ENCODE results near the gene CEP44.
"Not testable (repeated sequence)": the region's sequence is repeated elsewhere in the genome, so short reads cannot be mapped to it uniquely, and the experiment has no call there.

The CEP44 gene

GRCh38 chr4:174279433-174280155 is 4.1 kb upstream of the CEP44 start:
- no peak for DNase-seq

- DNase-seq = no peak
Measured at GRCh38 chr4:174281182-174281737, 2.5 kb upstream of the CEP44 start.

- DNase-seq = no peak
Measured at GRCh38 chr4:174281901-174282300, 1.8 kb upstream of the CEP44 start.

- DNase-seq = peak; percentile 6
Measured at GRCh38 chr4:174282836-174283506, 740 bp upstream of the CEP44 start.

DNA sequence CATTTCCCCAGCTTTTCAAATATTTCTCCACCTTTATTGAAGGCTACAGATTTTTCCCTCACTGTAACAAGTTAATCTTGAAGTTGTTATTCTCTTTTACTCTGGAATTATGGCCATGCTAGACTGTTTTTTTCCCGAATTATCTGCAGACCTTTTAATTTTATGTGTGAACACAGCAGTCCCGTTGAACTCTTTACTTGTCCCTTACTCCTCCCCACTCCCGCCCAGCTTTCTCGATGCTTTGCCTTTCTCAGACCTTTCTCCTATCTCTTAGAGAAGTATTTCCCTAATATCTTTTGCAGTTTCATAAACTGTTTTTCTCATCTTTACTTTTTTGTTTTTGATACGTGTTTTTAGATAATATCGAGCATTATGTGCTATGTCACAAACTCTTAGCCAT is 776 bp downstream of the CEP44 start:
- no peak for DNase-seq

DNA sequence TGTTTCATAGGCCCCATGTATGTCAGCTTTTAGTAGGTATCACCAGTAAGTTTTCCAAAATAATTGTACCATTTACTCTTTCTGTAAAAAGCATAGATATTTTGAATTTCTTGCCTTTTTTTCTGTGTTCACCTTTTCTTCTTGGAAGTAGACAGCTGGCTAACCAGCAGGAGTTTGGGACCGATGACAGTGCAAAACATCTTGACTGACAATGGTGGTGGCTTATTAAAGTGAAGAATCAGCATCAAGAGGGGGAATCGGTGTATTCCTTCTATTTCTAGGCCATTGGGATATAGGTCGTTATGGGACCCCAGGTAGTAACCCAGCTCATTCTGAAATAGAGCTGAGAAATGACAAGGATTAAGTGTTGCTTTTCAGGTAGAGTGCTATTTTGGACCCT is 3.2 kb downstream of the CEP44 start:
- DNase-seq = no peak

GRCh38 chr4:174292473-174292872 is 8.8 kb downstream of the CEP44 start:
- DNase-seq = no peak

DNA sequence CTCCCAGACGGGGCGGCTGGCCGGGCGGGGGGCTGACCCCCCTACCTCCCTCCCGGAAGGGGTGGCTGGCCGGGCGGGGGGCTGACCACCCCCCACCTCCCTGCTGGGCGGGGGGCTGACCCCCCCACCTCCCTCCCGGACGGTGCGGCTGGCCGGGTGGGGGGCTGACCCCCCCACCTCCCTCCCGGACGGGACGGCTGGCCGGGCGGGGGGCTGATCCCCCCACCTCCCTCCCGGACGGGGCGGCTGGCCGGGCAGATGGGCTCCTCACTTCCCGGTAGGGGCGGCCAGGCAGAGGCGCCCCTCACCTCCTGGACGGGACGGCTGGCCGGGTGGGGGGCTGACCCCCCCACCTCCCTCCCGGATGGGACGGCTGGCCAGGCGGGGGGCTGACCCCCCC is 10.9 kb downstream of the CEP44 start:
- DNase-seq = not testable (repeated sequence)

DNA sequence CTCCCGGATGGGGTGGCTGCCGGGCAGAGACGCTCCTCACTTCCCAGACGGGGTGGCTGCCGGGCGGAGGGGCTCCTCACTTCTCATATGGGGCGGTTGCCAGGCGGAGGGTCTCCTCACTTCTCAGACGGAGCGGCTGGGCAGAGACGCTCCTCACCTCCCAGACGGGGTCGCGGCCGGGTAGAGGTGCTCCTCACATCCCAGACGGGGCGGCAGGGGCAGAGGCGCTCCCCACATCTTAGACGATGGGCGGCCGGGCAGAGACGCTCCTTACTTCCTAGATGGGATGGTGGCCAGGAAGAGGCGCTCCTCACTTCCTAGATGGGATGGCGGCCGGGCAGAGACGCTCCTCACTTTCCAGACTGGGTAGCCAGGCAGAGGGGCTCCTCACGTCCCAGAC is 11.4 kb downstream of the CEP44 start:
- DNase-seq = not testable (repeated sequence)

GRCh38 chr4:174303687-174304086 is 20.0 kb downstream of the CEP44 start:
- no peak for DNase-seq

DNA sequence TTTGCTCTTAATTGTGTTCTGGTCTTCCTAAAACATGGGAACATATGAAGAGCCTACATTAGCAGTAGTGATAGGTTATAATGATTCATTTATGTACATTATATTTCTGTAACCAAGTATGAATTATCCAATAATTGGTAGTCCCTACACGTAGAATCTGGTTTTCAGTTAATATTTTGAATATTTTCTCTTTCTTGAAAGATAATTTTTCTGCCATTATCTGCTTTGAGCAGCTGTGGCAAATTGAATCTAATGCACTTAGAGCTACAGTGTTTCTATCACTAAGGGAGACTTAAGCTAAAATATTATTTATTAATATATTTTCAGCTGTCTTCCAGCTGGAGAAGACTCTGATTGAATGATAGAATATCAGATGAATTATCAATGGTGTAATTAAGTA is 21.0 kb downstream of the CEP44 start:
- no peak for DNase-seq

DNA sequence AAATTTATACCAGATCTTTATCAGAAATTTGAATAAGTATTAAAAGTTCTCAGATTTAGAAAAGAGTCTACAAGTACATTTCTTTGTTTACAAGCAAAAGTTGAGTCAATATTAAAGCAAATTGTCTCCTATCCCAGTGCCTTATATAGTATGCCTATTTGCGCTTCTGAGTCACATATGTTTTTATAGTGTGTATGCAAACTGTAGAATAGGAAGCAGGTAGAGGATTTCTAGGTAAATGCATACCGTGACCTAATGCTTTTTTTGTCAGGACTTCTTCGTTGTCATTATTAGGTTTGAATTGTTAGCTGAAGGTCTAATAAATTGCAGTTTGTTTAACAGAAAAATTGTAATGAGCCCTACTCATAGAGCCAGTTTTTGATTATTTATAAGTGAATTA is 22.2 kb downstream of the CEP44 start:
- DNase-seq = no peak

DNA sequence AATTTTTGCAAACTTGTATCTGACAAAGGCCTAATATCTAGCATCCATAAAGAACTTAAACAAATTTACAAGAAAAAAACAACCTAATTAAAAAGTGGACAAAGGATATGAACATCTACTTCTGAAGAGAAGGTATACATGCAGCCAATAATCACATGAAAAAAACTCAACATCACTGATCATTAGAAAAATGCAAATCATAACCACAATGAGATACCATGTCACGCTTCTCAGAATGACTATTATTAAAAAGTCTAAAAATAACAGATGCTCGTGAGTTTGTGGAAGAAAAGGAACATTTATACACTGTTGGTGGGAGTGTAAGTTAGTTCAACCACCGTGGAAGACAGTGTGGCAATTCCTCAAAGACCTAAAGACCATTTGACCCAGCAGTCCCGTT is 24.0 kb downstream of the CEP44 start:
- no peak for DNase-seq

DNA sequence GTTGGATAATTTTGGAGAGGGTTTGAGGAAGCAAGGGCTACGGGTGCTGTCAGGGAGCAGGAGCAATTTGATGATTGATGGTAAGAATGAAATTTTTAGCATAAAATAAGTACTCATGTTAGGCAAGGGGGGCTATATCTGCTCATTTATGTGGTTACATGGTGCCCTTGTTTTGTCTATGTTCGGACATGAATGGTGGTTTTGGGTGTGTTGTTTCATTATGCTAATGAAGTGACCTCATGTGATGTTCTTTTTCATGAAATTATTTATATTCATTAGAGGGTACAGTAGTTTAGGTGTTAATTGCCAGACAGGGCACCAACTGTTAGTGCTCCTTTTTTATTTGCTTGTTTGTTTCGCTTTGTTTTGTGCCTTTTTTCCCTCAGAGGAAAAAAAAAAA is 29.3 kb downstream of the CEP44 start:
- no peak for DNase-seq

DNA sequence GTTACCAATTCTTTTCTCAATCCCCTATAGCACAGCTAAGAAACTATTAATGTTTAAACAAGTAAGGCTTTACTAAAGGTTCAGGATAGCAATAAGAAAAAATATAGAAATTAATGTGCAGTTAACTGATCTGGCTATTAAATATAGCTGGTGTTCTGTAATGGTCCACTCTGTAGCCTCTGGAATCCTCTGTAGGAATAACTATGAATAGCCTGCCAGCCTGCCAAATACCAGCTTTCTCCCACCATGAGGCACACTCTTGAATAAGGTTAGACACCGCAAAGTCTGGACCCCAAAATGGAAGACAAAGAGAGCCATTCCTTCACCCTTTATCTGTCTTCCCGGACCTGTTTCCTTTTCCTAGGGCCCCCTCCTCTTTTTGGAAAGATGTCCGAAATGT is 30.6 kb downstream of the CEP44 start:
- DNase-seq = no peak

- no peak for DNase-seq
Measured at GRCh38 chr4:174314770-174315169, 31.1 kb downstream of the CEP44 start.

DNA sequence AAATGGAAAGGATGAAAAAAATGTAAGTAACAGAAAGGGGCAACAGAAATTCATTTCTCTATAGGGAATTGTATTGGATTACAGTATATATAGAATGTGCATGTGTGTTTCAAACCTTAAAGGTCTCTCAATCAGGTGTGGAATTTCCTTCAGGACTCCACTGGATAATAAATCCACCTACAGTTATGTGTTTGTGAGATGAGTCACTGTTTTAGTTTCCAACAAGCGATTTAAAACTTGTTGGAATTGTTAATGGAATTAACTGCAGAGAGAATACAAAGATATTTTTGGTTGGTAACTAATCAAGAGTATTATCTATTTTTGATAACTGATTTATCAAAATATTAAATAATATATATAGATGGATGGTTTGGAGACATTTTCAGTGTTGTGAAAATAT is 32.8 kb downstream of the CEP44 start:
- DNase-seq = no peak

GRCh38 chr4:174316954-174317353 is 33.2 kb downstream of the CEP44 start:
- no peak for DNase-seq

- DNase-seq = no peak
Measured at GRCh38 chr4:174317531-174317930, 33.8 kb downstream of the CEP44 start.

DNA sequence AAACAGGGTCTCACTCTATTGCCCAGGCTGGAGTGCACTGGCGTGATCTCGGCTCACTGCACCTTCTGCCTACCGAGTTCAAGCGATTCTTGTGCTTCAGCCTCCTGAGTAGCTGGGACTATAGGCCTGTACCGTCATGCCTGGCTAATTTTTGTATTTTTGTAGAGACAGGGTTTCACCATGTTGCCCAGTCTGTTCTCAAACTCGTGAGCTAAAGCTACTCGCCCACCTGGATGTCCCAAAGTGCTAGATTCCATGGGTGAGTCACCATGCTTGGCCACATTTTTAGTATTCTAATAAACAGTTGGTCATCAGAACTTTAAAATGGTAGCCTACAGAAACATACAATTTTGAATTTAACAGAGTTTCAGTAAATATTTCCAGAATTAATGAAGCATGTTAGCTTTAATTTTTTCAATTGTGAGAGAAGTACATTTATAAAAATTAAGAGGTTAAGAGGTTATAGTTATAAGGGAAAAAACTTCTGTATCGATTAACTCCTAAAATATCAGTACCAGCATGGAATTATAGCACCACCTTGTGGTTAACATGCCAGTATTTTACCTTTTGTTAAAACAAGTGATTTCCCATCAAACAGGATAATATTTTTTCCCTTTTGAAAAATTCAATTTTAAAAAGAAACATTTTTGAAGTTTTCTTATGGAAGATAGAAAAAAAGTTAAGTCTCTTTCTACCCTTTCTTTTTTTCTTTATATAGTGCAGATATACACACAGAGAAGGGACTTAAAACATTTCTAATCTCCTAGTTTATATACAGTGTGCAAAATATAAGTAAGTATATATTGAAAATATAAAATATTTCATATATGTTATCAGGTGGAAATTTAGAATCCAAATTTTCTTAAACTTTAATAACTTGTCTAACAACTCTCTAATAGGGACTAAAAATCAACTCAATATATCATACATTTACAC is 35.4 kb downstream of the CEP44 start:
- DNase-seq = no peak

GRCh38 chr4:174320494-174321199 is 36.9 kb downstream of the CEP44 start:
- no peak for DNase-seq

GRCh38 chr4:174324236-174324635 is 40.5 kb downstream of the CEP44 start:
- DNase-seq = no peak

GRCh38 chr4:174324725-174325124 is 41.0 kb downstream of the CEP44 start:
- no peak for DNase-seq
